ENCODE measurements around the gene FSD1L.

The FSD1L gene

GRCh38 chr9:105438141-105438806 is 9.6 kb upstream of the FSD1L start:
- H3K4me1 ChIP-seq (ENCODE audit: control insufficient read depth, insufficient read depth, low read length), result peaks cover 3% of the 10 kb centered on the region
- no peaks in the 10 kb centered on the region for H3K9me3 ChIP-seq (ENCODE audit: control insufficient read depth, insufficient read depth, low read length)
- no peaks in the 10 kb centered on the region for H3K36me3 ChIP-seq (ENCODE audit: control insufficient read depth, insufficient read depth, low read length)
- H3K27me3 ChIP-seq (ENCODE audit: control insufficient read depth, insufficient read depth, low read length), result no peaks in the 10 kb centered on the region
- no peak overlapping the region for H3K9ac ChIP-seq (ENCODE audit: low read depth, low read length)
- H3K4me3 ChIP-seq (ENCODE audit: low read depth, low read length), result no peak overlapping the region

DNA sequence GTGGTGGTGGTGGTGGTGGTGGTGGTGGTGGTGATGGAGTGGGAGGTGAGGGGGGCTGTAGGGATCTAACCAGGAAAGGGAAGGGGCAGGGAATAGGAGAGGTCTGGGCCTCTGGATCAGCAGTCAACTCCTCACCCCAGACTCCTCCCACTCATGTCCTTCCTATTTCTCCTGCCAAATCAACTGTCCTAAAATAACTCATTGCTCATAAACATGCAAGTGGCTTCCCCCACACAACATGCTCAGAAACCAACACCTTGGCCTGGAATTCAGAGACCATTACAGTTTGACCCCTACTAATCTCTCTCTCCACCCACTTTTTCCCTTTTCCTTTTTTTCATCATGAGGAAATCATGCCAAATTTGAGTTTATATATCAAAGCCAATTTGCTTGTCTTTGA is 8.4 kb upstream of the FSD1L start:
- Histone ChIP-seq H3K4me1 (ENCODE audit: control insufficient read depth, insufficient read depth, low read length) (peaks cover 3% of the 10 kb centered on the region), H3K27me3 (ENCODE audit: control insufficient read depth, insufficient read depth, low read length) (no peaks in the 10 kb centered on the region), H3K36me3 (ENCODE audit: control insufficient read depth, insufficient read depth, low read length) (no peaks in the 10 kb centered on the region), H3K9me3 (ENCODE audit: control insufficient read depth, insufficient read depth, low read length) (no peaks in the 10 kb centered on the region), H3K4me3 (ENCODE audit: low read depth, low read length) (no peak overlapping the region), H3K9ac (ENCODE audit: low read depth, low read length) (no peak overlapping the region)

- no peak overlapping the region for H3K9ac ChIP-seq (ENCODE audit: low read depth, low read length)
- H3K9me3 ChIP-seq (ENCODE audit: control insufficient read depth, insufficient read depth, low read length), result no peaks in the 10 kb centered on the region
Observed at GRCh38 chr9:105441616-105442160, 6.1 kb upstream of the FSD1L start.

GRCh38 chr9:105443121-105443520 is 4.7 kb upstream of the FSD1L start:
- Histone ChIP-seq H3K36me3 (ENCODE audit: control insufficient read depth, insufficient read depth, low read length) (no peaks in the 10 kb centered on the region), H3K4me3 (ENCODE audit: low read depth, low read length) (no peak overlapping the region), H3K27me3 (ENCODE audit: control insufficient read depth, insufficient read depth, low read length) (no peaks in the 10 kb centered on the region), H3K9ac (ENCODE audit: low read depth, low read length) (no peak overlapping the region), H3K9me3 (ENCODE audit: control insufficient read depth, insufficient read depth, low read length) (no peaks in the 10 kb centered on the region), H3K4me1 (ENCODE audit: control insufficient read depth, insufficient read depth, low read length) (no peaks in the 10 kb centered on the region)

More at GRCh38 chr9:105441616-105442160, 6.1 kb upstream of the FSD1L start:
- Histone ChIP-seq H3K4me1 (ENCODE audit: control insufficient read depth, insufficient read depth, low read length) (peaks cover 3% of the 10 kb centered on the region), H3K4me3 (ENCODE audit: low read depth, low read length) (no peak overlapping the region), H3K27me3 (ENCODE audit: control insufficient read depth, insufficient read depth, low read length) (no peaks in the 10 kb centered on the region), H3K36me3 (ENCODE audit: control insufficient read depth, insufficient read depth, low read length) (no peaks in the 10 kb centered on the region)

DNA sequence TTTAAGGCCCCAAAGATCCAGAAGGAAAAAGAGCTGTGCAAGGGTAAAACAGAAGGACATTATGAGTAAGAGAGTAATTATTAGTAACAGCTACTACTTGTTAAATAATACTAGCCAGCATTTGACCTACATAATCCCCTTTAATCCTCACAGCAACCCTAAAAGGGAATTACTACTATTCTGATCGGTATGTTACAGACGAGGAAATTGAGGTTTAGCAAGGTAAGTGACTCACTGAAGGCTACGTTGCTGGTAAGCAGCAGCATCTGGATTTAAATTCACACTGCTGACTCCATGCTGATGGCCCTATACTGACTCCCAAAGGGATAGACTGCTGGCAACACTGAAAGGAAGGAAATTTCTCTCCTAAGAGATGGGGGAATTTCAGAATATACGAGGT is 3.7 kb upstream of the FSD1L start:
- Histone ChIP-seq H3K27me3 (ENCODE audit: control insufficient read depth, insufficient read depth, low read length) (no peaks in the 10 kb centered on the region), H3K36me3 (ENCODE audit: control insufficient read depth, insufficient read depth, low read length) (no peaks in the 10 kb centered on the region), H3K9me3 (ENCODE audit: control insufficient read depth, insufficient read depth, low read length) (no peaks in the 10 kb centered on the region), H3K4me1 (ENCODE audit: control insufficient read depth, insufficient read depth, low read length) (no peaks in the 10 kb centered on the region), H3K4me3 (ENCODE audit: low read depth, low read length) (no peak overlapping the region), H3K9ac (ENCODE audit: low read depth, low read length) (no peak overlapping the region)

DNA sequence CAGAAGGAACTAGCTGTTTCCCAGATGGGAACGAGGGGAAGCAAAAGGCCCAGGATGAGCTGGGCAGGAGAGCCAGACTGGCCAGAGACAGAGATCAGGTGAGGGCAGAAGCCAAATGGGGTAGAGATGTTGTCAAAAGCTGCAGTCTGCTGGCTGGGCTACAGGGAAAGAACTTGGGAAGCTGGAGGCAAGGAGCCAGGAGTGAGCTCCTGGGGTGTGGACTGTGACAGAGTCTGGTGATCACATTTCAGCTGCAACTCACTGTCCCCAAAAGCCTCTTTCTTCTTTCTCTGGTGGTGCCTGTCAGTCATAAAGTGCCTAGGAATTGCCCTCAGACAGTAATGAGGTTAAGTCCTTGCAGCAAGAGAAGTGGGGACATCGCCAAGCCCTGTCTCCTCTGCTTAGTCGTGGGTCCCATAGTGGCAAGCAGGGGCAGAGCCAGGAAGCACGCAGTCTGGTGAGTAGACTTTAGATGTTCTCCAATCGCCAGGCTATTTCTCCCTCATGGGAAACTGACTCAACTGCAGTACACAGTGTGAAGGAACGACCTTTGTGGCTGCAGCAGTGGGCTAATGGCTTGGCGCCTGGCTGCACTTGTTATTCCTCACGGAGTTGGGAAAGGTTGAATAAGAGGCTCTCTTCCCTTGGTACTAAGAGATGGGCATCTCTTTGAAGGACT is 2.5 kb upstream of the FSD1L start:
- Histone ChIP-seq H3K27me3 (ENCODE audit: control insufficient read depth, insufficient read depth, low read length) (no peaks in the 10 kb centered on the region), H3K36me3 (ENCODE audit: control insufficient read depth, insufficient read depth, low read length) (no peaks in the 10 kb centered on the region), H3K4me1 (ENCODE audit: control insufficient read depth, insufficient read depth, low read length) (no peaks in the 10 kb centered on the region), H3K9ac (ENCODE audit: low read depth, low read length) (no peak overlapping the region), H3K9me3 (ENCODE audit: control insufficient read depth, insufficient read depth, low read length) (no peaks in the 10 kb centered on the region), H3K4me3 (ENCODE audit: low read depth, low read length) (no peak overlapping the region)

DNA sequence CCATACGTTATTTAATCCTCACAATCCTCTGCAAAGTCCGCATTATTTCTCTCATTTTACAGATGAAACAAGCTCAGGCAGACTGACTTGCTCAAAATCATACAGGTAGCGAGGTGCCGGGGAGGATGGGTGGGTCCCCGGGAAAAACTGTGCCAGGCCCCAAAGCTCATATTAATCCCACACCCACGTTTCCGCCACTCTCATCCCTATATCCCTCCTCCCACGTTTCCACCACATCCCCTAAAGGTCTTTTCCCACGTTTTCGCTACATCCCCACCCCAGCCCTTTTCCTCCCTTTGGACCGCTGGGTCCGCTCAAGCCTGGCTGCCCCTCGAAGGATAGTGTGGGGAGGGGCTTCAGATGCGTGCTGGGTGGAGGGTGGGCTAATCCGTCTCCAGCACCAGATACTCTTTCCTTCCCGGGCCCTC is 434 bp upstream of the FSD1L start:
- H3K9ac ChIP-seq (ENCODE audit: low read depth, low read length), result peak overlapping the region; percentile 26

DNA sequence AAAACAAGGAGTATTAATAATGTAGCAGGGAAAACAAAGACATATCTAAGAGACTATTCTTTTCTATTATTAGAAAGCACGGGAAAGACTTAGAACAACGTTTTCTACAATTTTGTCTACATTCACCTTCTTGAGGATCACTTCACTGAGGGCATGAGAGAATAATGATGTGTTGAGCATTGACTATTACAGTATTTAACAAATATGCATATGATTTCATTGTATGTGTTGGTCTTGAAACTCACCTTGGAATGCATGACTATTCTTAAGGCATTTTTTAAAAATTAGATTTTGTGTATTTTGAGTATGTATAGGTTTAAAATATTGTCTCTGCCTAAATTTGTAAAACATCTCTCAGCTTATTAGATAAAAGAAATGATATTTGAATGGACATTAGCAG is 1.2 kb downstream of the FSD1L start:
- Histone ChIP-seq H3K27me3 (ENCODE audit: control insufficient read depth, insufficient read depth, low read length) (no peaks in the 10 kb centered on the region), H3K36me3 (ENCODE audit: control insufficient read depth, insufficient read depth, low read length) (no peaks in the 10 kb centered on the region), H3K4me1 (ENCODE audit: control insufficient read depth, insufficient read depth, low read length) (no peaks in the 10 kb centered on the region), H3K9ac (ENCODE audit: low read depth, low read length) (no peak overlapping the region), H3K4me3 (ENCODE audit: low read depth, low read length) (peak overlapping the region; percentile 75), H3K9me3 (ENCODE audit: control insufficient read depth, insufficient read depth, low read length) (no peaks in the 10 kb centered on the region)

More for the DNA sequence above, 434 bp upstream of the FSD1L start:
- no peaks in the 10 kb centered on the region for H3K36me3 ChIP-seq (ENCODE audit: control insufficient read depth, insufficient read depth, low read length)
- H3K27me3 ChIP-seq (ENCODE audit: control insufficient read depth, insufficient read depth, low read length), result no peaks in the 10 kb centered on the region
- H3K4me1 ChIP-seq (ENCODE audit: control insufficient read depth, insufficient read depth, low read length), result no peaks in the 10 kb centered on the region
- H3K4me3 ChIP-seq (ENCODE audit: low read depth, low read length), result peak overlapping the region; percentile 75
- no peaks in the 10 kb centered on the region for H3K9me3 ChIP-seq (ENCODE audit: control insufficient read depth, insufficient read depth, low read length)

DNA sequence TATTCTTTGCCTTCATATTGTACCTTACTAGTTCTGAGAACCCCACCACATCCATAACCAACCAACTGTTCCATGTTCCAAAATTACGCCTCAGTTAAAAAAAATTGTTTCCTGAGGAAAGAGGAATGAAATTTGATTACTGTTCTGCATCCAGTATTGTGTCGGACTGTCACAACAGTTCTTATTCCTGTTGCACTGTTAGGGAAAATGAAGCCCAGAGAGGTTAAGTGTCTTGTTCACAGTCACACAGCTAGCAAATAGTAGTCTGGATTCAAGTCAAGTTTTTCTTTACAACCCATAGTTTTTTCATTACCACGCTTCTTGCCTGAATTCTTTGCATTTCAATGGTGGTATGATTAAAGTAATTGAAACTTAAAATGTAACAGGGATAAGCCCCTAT is 4.4 kb downstream of the FSD1L start:
- Histone ChIP-seq H3K4me1 (ENCODE audit: control insufficient read depth, insufficient read depth, low read length) (no peaks in the 10 kb centered on the region), H3K27me3 (ENCODE audit: control insufficient read depth, insufficient read depth, low read length) (no peaks in the 10 kb centered on the region), H3K9me3 (ENCODE audit: control insufficient read depth, insufficient read depth, low read length) (no peaks in the 10 kb centered on the region), H3K9ac (ENCODE audit: low read depth, low read length) (no peak overlapping the region), H3K36me3 (ENCODE audit: control insufficient read depth, insufficient read depth, low read length) (no peaks in the 10 kb centered on the region), H3K4me3 (ENCODE audit: low read depth, low read length) (no peak overlapping the region)

DNA sequence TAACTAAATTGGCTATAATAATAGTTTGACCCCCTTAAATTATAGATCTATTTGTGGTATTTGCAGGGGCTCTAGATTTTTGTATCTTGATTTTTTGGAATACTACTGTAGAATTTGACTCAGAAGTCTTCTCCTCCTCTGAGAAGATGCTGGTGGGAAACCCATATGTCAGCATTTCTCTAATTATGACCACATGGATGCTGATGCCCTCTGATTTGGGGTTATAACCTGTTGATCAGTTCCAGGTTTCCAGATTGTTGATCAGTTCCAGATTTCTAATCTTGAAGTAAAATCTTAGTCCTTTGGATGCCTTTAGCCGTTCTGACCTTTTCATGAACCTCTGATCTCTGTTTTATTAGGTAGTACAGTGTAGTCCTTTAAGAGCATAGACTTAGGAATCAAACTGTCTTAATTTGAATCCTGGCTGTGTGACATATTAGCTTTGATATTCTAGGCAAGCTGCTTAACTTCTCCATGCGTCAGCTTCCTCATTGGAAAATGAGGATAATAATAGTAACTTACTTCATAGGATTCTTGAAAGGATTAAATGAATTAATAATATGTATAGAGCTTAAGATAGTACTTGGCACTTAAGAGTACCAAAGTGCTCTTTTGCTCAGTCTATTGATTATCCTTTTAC is 8.1 kb downstream of the FSD1L start:
- Histone ChIP-seq H3K36me3 (ENCODE audit: control insufficient read depth, insufficient read depth, low read length) (no peaks in the 10 kb centered on the region), H3K27me3 (ENCODE audit: control insufficient read depth, insufficient read depth, low read length) (no peaks in the 10 kb centered on the region), H3K4me3 (ENCODE audit: low read depth, low read length) (no peak overlapping the region), H3K4me1 (ENCODE audit: control insufficient read depth, insufficient read depth, low read length) (no peaks in the 10 kb centered on the region), H3K9ac (ENCODE audit: low read depth, low read length) (no peak overlapping the region), H3K9me3 (ENCODE audit: control insufficient read depth, insufficient read depth, low read length) (no peaks in the 10 kb centered on the region)

DNA sequence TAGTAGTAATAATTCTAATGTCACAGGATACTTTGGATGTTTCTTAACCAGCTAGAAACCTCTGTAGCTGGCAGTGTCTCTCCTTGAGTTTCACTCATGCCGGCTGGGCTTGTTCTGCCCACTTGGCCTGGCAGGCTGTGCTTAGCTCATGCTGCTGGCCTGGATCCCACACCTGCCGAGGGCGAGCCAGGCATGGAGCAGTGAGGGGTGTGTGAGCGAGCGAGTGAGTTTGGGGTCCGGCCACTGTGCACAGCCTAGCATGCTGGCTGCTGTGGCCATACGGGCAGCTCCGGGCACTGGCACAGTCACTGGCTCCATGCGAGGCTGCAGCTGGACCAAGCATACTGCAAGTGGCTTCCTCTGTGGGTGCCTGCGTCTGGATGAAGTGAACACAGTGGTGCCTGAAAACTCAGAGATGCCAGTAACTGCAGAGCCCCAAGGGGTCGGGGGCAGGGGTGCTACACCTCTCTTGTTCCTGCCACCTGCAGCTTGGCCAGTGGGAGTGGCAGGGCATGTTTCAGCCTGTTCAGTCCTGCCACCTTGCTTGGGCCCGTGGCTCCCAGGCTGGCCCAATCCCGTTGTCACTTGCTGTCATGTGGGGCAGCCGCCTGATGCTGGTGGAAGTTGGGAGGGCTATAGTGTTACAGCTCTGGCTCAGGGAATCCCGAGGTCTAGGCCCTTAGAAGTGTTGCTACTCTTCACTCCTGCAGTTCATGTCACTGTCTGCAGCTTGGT is 9.9 kb downstream of the FSD1L start:
- H3K4me3 ChIP-seq (ENCODE audit: low read depth, low read length), result no peak overlapping the region
- H3K9ac ChIP-seq (ENCODE audit: low read depth, low read length), result no peak overlapping the region
- no peaks in the 10 kb centered on the region for H3K4me1 ChIP-seq (ENCODE audit: control insufficient read depth, insufficient read depth, low read length)
- H3K9me3 ChIP-seq (ENCODE audit: control insufficient read depth, insufficient read depth, low read length), result no peaks in the 10 kb centered on the region
- H3K36me3 ChIP-seq (ENCODE audit: control insufficient read depth, insufficient read depth, low read length), result no peaks in the 10 kb centered on the region
- H3K27me3 ChIP-seq (ENCODE audit: control insufficient read depth, insufficient read depth, low read length), result no peaks in the 10 kb centered on the region
